ENCODE data around the gene ASB6.

The ASB6 gene

GRCh38 chr9:129682381-129682780 is 40.4 kb upstream of the ASB6 start:
- no peak overlapping the region for H3K4me3 ChIP-seq (ENCODE audit: low read depth, low read length)
- TF ChIP-seq CTCF (IDR thresholded peaks at IDR 0.05; ENCODE audit: borderline replicate concordance, insufficient read depth, low read depth, low read length): no peak

- no peak for TF ChIP-seq CTCF (IDR thresholded peaks at IDR 0.05; ENCODE audit: borderline replicate concordance, insufficient read depth, low read depth, low read length)
- H3K4me3 ChIP-seq (ENCODE audit: low read depth, low read length): no peak overlapping the region
These were observed 40.0 kb upstream of the ASB6 start for GRCh38 chr9:129681924-129682323.

GRCh38 chr9:129679537-129679936 is 37.6 kb upstream of the ASB6 start:
- no peak overlapping the region for H3K4me3 ChIP-seq (ENCODE audit: low read depth, low read length)
- no peak for TF ChIP-seq CTCF (IDR thresholded peaks at IDR 0.05; ENCODE audit: borderline replicate concordance, insufficient read depth, low read depth, low read length)

GRCh38 chr9:129678844-129679243 is 36.9 kb upstream of the ASB6 start:
- no peak for TF ChIP-seq CTCF (IDR thresholded peaks at IDR 0.05; ENCODE audit: borderline replicate concordance, insufficient read depth, low read depth, low read length)
- H3K4me3 ChIP-seq (ENCODE audit: low read depth, low read length): no peak overlapping the region

GRCh38 chr9:129677456-129677855 is 35.5 kb upstream of the ASB6 start:
- H3K4me3 ChIP-seq (ENCODE audit: low read depth, low read length): no peak overlapping the region
- no peak for TF ChIP-seq CTCF (IDR thresholded peaks at IDR 0.05; ENCODE audit: borderline replicate concordance, insufficient read depth, low read depth, low read length)

- no peak overlapping the region for H3K4me3 ChIP-seq (ENCODE audit: low read depth, low read length)
- no peak for TF ChIP-seq CTCF (IDR thresholded peaks at IDR 0.05; ENCODE audit: borderline replicate concordance, insufficient read depth, low read depth, low read length)
These were observed 35.0 kb upstream of the ASB6 start for GRCh38 chr9:129676975-129677374.

GRCh38 chr9:129676287-129676686 is 34.3 kb upstream of the ASB6 start:
- no peak overlapping the region for H3K4me3 ChIP-seq (ENCODE audit: low read depth, low read length)
- no peak for TF ChIP-seq CTCF (IDR thresholded peaks at IDR 0.05; ENCODE audit: borderline replicate concordance, insufficient read depth, low read depth, low read length)

All from GM12875 (cell line).